Erythroblast (primary cell): ENCODE measurements around the gene PEDS1.

Experiments
- GATA1 ChIP-seq: IDR thresholded peaks from 2 replicates; pipeline ENCODE4 v1.6.1; 2011; ENCODE audit warnings: low read depth, mild to moderate bottlenecking, control low read depth, low read length, moderate library complexity
- POLR2A ChIP-seq: IDR thresholded peaks from 2 replicates; pipeline ENCODE4 v1.6.1; 2011; ENCODE audit warnings: mild to moderate bottlenecking, low read length

- TF ChIP-seq POLR2A (no peak), GATA1 (no peak)
These were observed 22.7 kb upstream of the PEDS1 start for GRCh38 chr20:50175938-50176933.
